ENCODE data around the gene PDCL3. TPM values are rescaled to one million over a fixed set of nuclear protein-coding genes. Genes with fewer than 3 reads are reported as not detected.

The PDCL3 gene
- total RNA-seq, 2 donors from 2014 or later, result 40.3 to 46.1 TPM

DNA sequence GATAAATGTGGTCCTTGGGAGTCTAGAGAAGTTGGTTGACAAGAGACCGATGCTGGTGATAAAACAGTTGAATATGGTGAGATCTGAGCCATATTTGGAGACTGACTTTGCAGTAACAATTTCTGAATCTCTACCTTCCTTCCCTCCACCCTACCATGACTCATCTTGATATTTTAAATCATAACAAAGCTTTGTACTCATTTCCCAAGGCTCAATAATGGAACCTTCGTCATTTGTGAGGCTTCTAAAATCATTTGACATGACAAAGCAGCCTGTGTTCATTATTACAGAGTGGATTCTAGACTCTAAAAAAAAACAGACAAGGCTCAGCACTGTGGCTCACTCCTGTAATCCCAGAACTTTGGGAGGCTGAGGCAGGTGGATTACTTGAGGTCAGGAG, 38.5 kb upstream of the PDCL3 start:
- Mint-ChIP-seq H3K4me1 (no peaks in the 10 kb centered on the region), H3K27ac (no peak overlapping the region), H3K36me3 (ENCODE audit: low read depth) (peaks cover 1% of the 10 kb centered on the region), H3K4me3 (no peak overlapping the region), H3K9me3 (peaks cover 13% of the 10 kb centered on the region), H3K27me3 (ENCODE audit: insufficient read depth) (no peaks in the 10 kb centered on the region)
- TF ChIP-seq, protein P1, sequence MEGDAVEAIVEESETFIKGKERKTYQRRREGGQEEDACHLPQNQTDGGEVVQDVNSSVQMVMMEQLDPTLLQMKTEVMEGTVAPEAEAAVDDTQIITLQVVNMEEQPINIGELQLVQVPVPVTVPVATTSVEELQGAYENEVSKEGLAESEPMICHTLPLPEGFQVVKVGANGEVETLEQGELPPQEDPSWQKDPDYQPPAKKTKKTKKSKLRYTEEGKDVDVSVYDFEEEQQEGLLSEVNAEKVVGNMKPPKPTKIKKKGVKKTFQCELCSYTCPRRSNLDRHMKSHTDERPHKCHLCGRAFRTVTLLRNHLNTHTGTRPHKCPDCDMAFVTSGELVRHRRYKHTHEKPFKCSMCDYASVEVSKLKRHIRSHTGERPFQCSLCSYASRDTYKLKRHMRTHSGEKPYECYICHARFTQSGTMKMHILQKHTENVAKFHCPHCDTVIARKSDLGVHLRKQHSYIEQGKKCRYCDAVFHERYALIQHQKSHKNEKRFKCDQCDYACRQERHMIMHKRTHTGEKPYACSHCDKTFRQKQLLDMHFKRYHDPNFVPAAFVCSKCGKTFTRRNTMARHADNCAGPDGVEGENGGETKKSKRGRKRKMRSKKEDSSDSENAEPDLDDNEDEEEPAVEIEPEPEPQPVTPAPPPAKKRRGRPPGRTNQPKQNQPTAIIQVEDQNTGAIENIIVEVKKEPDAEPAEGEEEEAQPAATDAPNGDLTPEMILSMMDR (conservative IDR thresholded peaks at IDR 0.05), result no peak
- Histone ChIP-seq H3K27ac (ENCODE audit: low read depth, low read length) (no peak overlapping the region), H3K4me1 (ENCODE audit: control insufficient read depth, insufficient read depth, low read length) (no peaks in the 10 kb centered on the region), H3K9me3 (ENCODE audit: control insufficient read depth, low read length) (no peaks in the 10 kb centered on the region), H3K36me3 (ENCODE audit: control insufficient read depth, insufficient read depth, low read length) (no peaks in the 10 kb centered on the region), H3K27me3 (ENCODE audit: control insufficient read depth, insufficient read depth, low read length, poor library complexity, severe bottlenecking) (no peaks in the 10 kb centered on the region), H3K9ac (ENCODE audit: extremely low read depth, low read length, poor library complexity, severe bottlenecking) (no peak overlapping the region), H3K4me3 (ENCODE audit: low read length) (no peak overlapping the region)
- no peak for DNase-seq
- 83 to 100% methylated on average over 2 of the region's 2 CpGs for WGBS, 2 experiments (ENCODE audit: insufficient coverage in 1 of 2, insufficient read length in 1 of 2)

DNA sequence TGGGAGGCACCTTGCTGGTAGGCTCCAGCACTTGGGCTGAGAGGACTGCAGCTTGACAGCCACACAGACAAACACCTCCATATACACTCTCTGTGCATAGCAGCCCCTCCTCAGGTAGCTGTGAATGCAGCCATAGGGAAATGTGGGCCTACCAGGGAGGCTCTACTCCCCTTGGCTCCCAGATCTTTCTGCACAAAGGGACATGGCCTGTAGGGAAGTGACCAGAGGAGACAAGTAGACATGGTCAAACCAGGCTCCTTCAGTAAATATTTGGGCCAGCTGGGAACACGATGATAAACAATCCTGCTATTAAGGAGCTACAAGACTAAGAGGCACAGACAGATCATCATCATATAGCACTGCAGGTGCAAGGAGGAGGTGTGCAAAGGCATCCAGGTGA, 35.9 kb upstream of the PDCL3 start:
- DNase-seq, result no peak
- H3K9me3 Mint-ChIP-seq, result peaks cover 1% of the 10 kb centered on the region
- Histone ChIP-seq H3K36me3 (ENCODE audit: control insufficient read depth, insufficient read depth, low read length) (no peaks in the 10 kb centered on the region), H3K9ac (ENCODE audit: extremely low read depth, low read length, poor library complexity, severe bottlenecking) (no peak overlapping the region), H3K9me3 (ENCODE audit: control insufficient read depth, low read length) (no peaks in the 10 kb centered on the region), H3K4me3 (ENCODE audit: low read length) (no peak overlapping the region), H3K27me3 (ENCODE audit: control insufficient read depth, insufficient read depth, low read length, poor library complexity, severe bottlenecking) (no peaks in the 10 kb centered on the region), H3K4me1 (ENCODE audit: control insufficient read depth, insufficient read depth, low read length) (no peaks in the 10 kb centered on the region), H3K27ac (ENCODE audit: low read depth, low read length) (no peak overlapping the region)
- no peak overlapping the region for H3K4me3 Mint-ChIP-seq
- no peaks in the 10 kb centered on the region for H3K27me3 Mint-ChIP-seq (ENCODE audit: insufficient read depth)
- H3K36me3 Mint-ChIP-seq (ENCODE audit: low read depth), result no peaks in the 10 kb centered on the region
- 86 to 100% methylated on average over 1 of the region's 1 CpG for WGBS, 2 experiments (ENCODE audit: insufficient coverage in 1 of 2, insufficient read length in 1 of 2)
- H3K27ac Mint-ChIP-seq, result no peak overlapping the region
- no peaks in the 10 kb centered on the region for H3K4me1 Mint-ChIP-seq
- TF ChIP-seq, protein P1 (conservative IDR thresholded peaks at IDR 0.05), result no peak

DNA sequence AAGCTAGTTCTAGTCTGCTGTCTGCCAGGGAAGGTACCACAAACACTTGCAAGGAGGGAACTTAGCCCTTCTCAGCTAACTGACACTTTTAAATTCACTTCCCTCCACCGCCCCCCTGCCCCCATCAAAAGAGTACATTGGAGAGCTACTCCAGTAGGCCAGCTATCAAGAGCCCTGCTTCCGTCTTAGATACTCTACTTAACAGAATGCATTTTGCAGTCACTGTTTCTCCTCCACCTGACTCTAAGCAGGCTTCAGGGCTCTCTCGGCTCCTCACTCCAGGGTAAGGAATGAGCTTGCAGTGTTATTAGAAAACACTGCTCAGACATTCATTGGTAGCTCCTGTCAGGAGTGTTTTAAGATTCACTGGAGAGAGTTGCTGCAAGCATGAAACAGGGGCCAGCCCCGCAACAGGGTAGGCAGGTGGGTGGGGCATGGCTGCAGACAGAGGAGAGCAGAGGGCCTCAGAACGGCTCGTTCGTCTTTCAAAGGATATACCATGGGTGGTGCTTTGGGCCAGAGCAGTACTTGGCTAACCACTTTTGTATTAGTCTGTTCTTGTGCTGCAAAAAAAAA, 35.3 kb upstream of the PDCL3 start:
- Histone ChIP-seq H3K36me3 (ENCODE audit: control insufficient read depth, insufficient read depth, low read length) (no peaks in the 10 kb centered on the region), H3K4me1 (ENCODE audit: control insufficient read depth, insufficient read depth, low read length) (no peaks in the 10 kb centered on the region), H3K27me3 (ENCODE audit: control insufficient read depth, insufficient read depth, low read length, poor library complexity, severe bottlenecking) (no peaks in the 10 kb centered on the region), H3K4me3 (ENCODE audit: low read length) (no peak overlapping the region), H3K9ac (ENCODE audit: extremely low read depth, low read length, poor library complexity, severe bottlenecking) (no peak overlapping the region), H3K9me3 (ENCODE audit: control insufficient read depth, low read length) (no peaks in the 10 kb centered on the region), H3K27ac (ENCODE audit: low read depth, low read length) (no peak overlapping the region)
- H3K4me3 Mint-ChIP-seq, result no peak overlapping the region
- DNase-seq, result no peak
- no peak overlapping the region for H3K27ac Mint-ChIP-seq
- H3K9me3 Mint-ChIP-seq, result no peaks in the 10 kb centered on the region
- WGBS, 2 experiments (ENCODE audit: insufficient coverage in 1 of 2, insufficient read length in 1 of 2), result 79 to 87% methylated on average over 3 to 7 of the region's 7 CpGs
- TF ChIP-seq, protein P1 (conservative IDR thresholded peaks at IDR 0.05), result no peak
- H3K4me1 Mint-ChIP-seq, result no peaks in the 10 kb centered on the region
- H3K27me3 Mint-ChIP-seq (ENCODE audit: insufficient read depth), result no peaks in the 10 kb centered on the region
- H3K36me3 Mint-ChIP-seq (ENCODE audit: low read depth), result no peaks in the 10 kb centered on the region

All from endodermal cell (in vitro differentiated cells).